ENCODE data around the gene SPTB.

The SPTB gene

GRCh38 chr14:64891173-64891838 is 11.6 kb upstream of the SPTB start:
- in situ Hi-C loops (cut with MboI; ENCODE audit: low pct_unique_long_range_greater_than_20kb, low sequenced_read_pairs), result no loop called here
- DNase-seq, result no peak

GRCh38 chr14:64889352-64889751 is 9.6 kb upstream of the SPTB start:
- no peak for DNase-seq
- in situ Hi-C loops (cut with MboI; ENCODE audit: low pct_unique_long_range_greater_than_20kb, low sequenced_read_pairs), result no loop called here

GRCh38 chr14:64885559-64885958 is 5.9 kb upstream of the SPTB start:
- no peak for DNase-seq
- in situ Hi-C loops (cut with MboI; ENCODE audit: low pct_unique_long_range_greater_than_20kb, low sequenced_read_pairs), result no loop called here

GRCh38 chr14:64880221-64881121 is 764 bp upstream of the SPTB start:
- DNase-seq, result peak; percentile 69
- in situ Hi-C loops (cut with MboI; ENCODE audit: low pct_unique_long_range_greater_than_20kb, low sequenced_read_pairs), result no loop called here

- DNase-seq, result peak; percentile 21
- in situ Hi-C loops (cut with MboI; ENCODE audit: low pct_unique_long_range_greater_than_20kb, low sequenced_read_pairs), result no loop called here
These were observed 671 bp downstream of the SPTB start for GRCh38 chr14:64878837-64879634.

- DNase-seq, result no peak
- in situ Hi-C loops (cut with MboI; ENCODE audit: low pct_unique_long_range_greater_than_20kb, low sequenced_read_pairs), result no loop called here
These were observed 1.9 kb downstream of the SPTB start for GRCh38 chr14:64877846-64878245.

- DNase-seq, result no peak
- in situ Hi-C loops (cut with MboI; ENCODE audit: low pct_unique_long_range_greater_than_20kb, low sequenced_read_pairs), result no loop called here
These were observed 4.4 kb downstream of the SPTB start for GRCh38 chr14:64875350-64875749.

GRCh38 chr14:64873506-64874219 is 6.0 kb downstream of the SPTB start:
- DNase-seq, result no peak
- in situ Hi-C loops (cut with MboI; ENCODE audit: low pct_unique_long_range_greater_than_20kb, low sequenced_read_pairs), result no loop called here

- no peak for DNase-seq
These were observed 8.4 kb downstream of the SPTB start for GRCh38 chr14:64871344-64871743.

GRCh38 chr14:64870160-64870559 is 9.5 kb downstream of the SPTB start:
- DNase-seq, result peak; percentile 57
- in situ Hi-C loops (cut with MboI; ENCODE audit: low pct_unique_long_range_greater_than_20kb, low sequenced_read_pairs), result no loop called here

More at GRCh38 chr14:64871344-64871743, 8.4 kb downstream of the SPTB start:
- in situ Hi-C loops (cut with MboI; ENCODE audit: low pct_unique_long_range_greater_than_20kb, low sequenced_read_pairs), result no loop called here

GRCh38 chr14:64868841-64869240 is 10.9 kb downstream of the SPTB start:
- no peak for DNase-seq
- in situ Hi-C loops (cut with MboI; ENCODE audit: low pct_unique_long_range_greater_than_20kb, low sequenced_read_pairs), result no loop called here

GRCh38 chr14:64868379-64868778 is 11.3 kb downstream of the SPTB start:
- DNase-seq, result no peak
- in situ Hi-C loops (cut with MboI; ENCODE audit: low pct_unique_long_range_greater_than_20kb, low sequenced_read_pairs), result no loop called here

GRCh38 chr14:64867182-64867581 is 12.5 kb downstream of the SPTB start:
- in situ Hi-C loops (cut with MboI; ENCODE audit: low pct_unique_long_range_greater_than_20kb, low sequenced_read_pairs), result no loop called here
- DNase-seq, result no peak

GRCh38 chr14:64865992-64866391 is 13.7 kb downstream of the SPTB start:
- in situ Hi-C loops (cut with MboI; ENCODE audit: low pct_unique_long_range_greater_than_20kb, low sequenced_read_pairs), result no loop called here

GRCh38 chr14:64865109-64865508 is 14.6 kb downstream of the SPTB start:
- DNase-seq, result no peak
- in situ Hi-C loops (cut with MboI; ENCODE audit: low pct_unique_long_range_greater_than_20kb, low sequenced_read_pairs), result no loop called here

More at GRCh38 chr14:64865992-64866391, 13.7 kb downstream of the SPTB start:
- no peak for DNase-seq

GRCh38 chr14:64864258-64864657 is 15.4 kb downstream of the SPTB start:
- in situ Hi-C loops (cut with MboI; ENCODE audit: low pct_unique_long_range_greater_than_20kb, low sequenced_read_pairs), result no loop called here
- DNase-seq, result no peak

- in situ Hi-C loops (cut with MboI; ENCODE audit: low pct_unique_long_range_greater_than_20kb, low sequenced_read_pairs), result no loop called here
- no peak for DNase-seq
These were observed 17.8 kb downstream of the SPTB start for GRCh38 chr14:64861916-64862315.

- in situ Hi-C loops (cut with MboI; ENCODE audit: low pct_unique_long_range_greater_than_20kb, low sequenced_read_pairs), result no loop called here
- DNase-seq, result no peak
These were observed 19.7 kb downstream of the SPTB start for GRCh38 chr14:64860039-64860438.
